Activated T-helper 9 cell treated with anti-CD3 and anti-CD28 coated beads, Interleukin-2, amount 50 U/mL, for 16 hours (primary cell): Measurements from ENCODE around the gene ERCC3.
"Not testable (repeated sequence)": the region's sequence is repeated elsewhere in the genome, so short reads cannot be mapped to it uniquely, and the experiment has no call there.

Experiments
- DNase-seq: peaks from one replicate; pipeline ENCODE4 v3.0.0-alpha.2; 2020; ENCODE audit warnings: low read depth

ERCC3 gene

GRCh38 chr2:127278959-127279358 lies 15.0 kb downstream of the ERCC3 start:
- no peak for DNase-seq

GRCh38 chr2:127277028-127277427 lies 16.9 kb downstream of the ERCC3 start:
- no peak for DNase-seq

- no peak for DNase-seq
Observed at GRCh38 chr2:127275789-127276188, 18.2 kb downstream of the ERCC3 start.

- DNase-seq, result no peak
Observed at GRCh38 chr2:127275356-127275755, 18.6 kb downstream of the ERCC3 start.

- DNase-seq, result no peak
Observed at GRCh38 chr2:127270663-127271062, 23.3 kb downstream of the ERCC3 start.

- no peak for DNase-seq
Observed at GRCh38 chr2:127261804-127262406, 32.0 kb downstream of the ERCC3 start.

GRCh38 chr2:127259355-127259754 lies 34.6 kb downstream of the ERCC3 start:
- DNase-seq, result no peak

GRCh38 chr2:127256866-127257265 lies 37.1 kb downstream of the ERCC3 start:
- no peak for DNase-seq

GRCh38 chr2:127256381-127256780 lies 37.6 kb downstream of the ERCC3 start:
- DNase-seq, result no peak

GRCh38 chr2:127255721-127256120 lies 38.2 kb downstream of the ERCC3 start:
- no peak for DNase-seq

- no peak for DNase-seq
Observed at GRCh38 chr2:127255146-127255545, 38.8 kb downstream of the ERCC3 start.

- no peak for DNase-seq
Observed at GRCh38 chr2:127254386-127254981, 39.5 kb downstream of the ERCC3 start.

GRCh38 chr2:127241184-127241583 lies 52.8 kb downstream of the ERCC3 start:
- not testable (repeated sequence) for DNase-seq

GRCh38 chr2:127239395-127239794 lies 54.5 kb downstream of the ERCC3 start:
- DNase-seq, result no peak

- not testable (repeated sequence) for DNase-seq
Observed at GRCh38 chr2:127237768-127238167, 56.2 kb downstream of the ERCC3 start.

- DNase-seq, result no peak
Observed at GRCh38 chr2:127235082-127235702, 58.8 kb downstream of the ERCC3 start.

- no peak for DNase-seq
Observed at GRCh38 chr2:127233710-127234109, 60.2 kb downstream of the ERCC3 start.

- no peak for DNase-seq
Observed at GRCh38 chr2:127231130-127231865, 62.6 kb downstream of the ERCC3 start.

- DNase-seq, result no peak
Observed at GRCh38 chr2:127229555-127229954, 64.4 kb downstream of the ERCC3 start.

GRCh38 chr2:127228102-127228501 lies 65.8 kb downstream of the ERCC3 start:
- DNase-seq, result no peak

GRCh38 chr2:127227264-127227660 lies 66.7 kb downstream of the ERCC3 start:
- DNase-seq, result not testable (repeated sequence)

- no peak for DNase-seq
Observed at GRCh38 chr2:127226520-127227263, 67.3 kb downstream of the ERCC3 start.
